ENCODE measurements around the gene IFFO2. TPM values are rescaled to one million over a fixed set of nuclear protein-coding genes. Genes with fewer than 3 reads are reported as not detected.

IFFO2 gene
- total and polyA plus RNA-seq, 2 of the 13 experiments (the other 11 are each of a cell fraction or from before 2014, with no cell fraction given): 7.3 to 16.7 TPM

DNA sequence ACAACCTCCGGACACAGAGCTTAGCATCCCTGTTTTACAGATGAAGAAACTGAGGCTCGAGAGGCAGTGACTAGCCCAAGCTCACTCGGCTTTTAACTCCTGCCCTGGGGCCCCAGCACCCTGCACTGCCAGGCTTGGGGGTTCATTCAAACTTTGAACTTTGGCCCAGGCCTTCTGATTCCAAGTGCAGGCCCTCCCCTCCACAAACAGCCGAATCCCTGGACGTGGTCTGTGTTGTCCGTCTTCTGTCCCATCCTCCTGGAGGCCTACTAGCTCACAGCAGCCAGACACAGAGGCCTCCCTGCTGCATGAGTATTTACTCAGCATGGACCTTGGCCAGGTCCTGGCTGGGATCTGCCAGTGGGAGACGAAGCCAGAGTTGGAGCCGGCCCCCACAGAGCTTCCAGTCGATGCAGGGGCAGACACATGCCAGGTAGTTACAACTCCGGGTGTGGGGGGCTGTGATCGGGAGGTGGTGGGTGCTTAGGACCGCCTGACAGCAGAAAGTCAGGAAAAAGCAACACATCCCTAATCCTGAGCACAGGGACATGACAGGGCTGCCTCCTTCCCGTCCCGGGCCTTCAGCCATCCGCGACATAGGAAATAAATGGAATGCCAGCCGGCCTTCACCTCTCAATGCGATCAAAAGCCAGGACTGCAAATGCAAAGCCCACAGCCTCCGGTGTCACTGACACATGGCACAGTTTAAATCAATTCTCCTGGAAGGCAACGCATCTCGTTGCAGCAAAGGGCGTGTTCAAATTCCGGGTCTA lies 7.4 kb downstream of the IFFO2 start (continued):
- TF ChIP-seq ZNF484 (CRISPR knock-in tag; IDR thresholded peaks at IDR 0.05; ENCODE audit: borderline replicate concordance, low read depth): no peak
- no peak for TF ChIP-seq ZNF496 (CRISPR knock-in tag; IDR thresholded peaks at IDR 0.05; ENCODE audit: insufficient replicate concordance)
- no peak for TF ChIP-seq ZNF329 (CRISPR knock-in tag; IDR thresholded peaks at IDR 0.05; ENCODE audit: low read depth)
- TF ChIP-seq POGZ (CRISPR knock-in tag; IDR thresholded peaks at IDR 0.05): peak; percentile 67
- peak; percentile 60; the same call in 1 of the 2 replicates for TF ChIP-seq ZNF296 (CRISPR knock-in tag; conservative IDR thresholded peaks at IDR 0.05)
- TF ChIP-seq PLRG1 (conservative IDR thresholded peaks at IDR 0.05): no peak
- peak; percentile 81; the same call in 1 of the 2 replicates for TF ChIP-seq ZNF224 (CRISPR knock-in tag; IDR thresholded peaks at IDR 0.05)
- TF ChIP-seq, protein P1, sequence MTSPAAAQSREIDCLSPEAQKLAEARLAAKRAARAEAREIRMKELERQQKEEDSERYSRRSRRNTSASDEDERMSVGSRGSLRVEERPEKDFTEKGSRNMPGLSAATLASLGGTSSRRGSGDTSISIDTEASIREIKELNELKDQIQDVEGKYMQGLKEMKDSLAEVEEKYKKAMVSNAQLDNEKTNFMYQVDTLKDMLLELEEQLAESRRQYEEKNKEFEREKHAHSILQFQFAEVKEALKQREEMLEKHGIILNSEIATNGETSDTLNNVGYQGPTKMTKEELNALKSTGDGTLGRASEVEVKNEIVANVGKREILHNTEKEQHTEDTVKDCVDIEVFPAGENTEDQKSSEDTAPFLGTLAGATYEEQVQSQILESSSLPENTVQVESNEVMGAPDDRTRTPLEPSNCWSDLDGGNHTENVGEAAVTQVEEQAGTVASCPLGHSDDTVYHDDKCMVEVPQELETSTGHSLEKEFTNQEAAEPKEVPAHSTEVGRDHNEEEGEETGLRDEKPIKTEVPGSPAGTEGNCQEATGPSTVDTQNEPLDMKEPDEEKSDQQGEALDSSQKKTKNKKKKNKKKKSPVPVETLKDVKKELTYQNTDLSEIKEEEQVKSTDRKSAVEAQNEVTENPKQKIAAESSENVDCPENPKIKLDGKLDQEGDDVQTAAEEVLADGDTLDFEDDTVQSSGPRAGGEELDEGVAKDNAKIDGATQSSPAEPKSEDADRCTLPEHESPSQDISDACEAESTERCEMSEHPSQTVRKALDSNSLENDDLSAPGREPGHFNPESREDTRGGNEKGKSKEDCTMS (CRISPR knock-in tag; conservative IDR thresholded peaks at IDR 0.05): no peak
- TF ChIP-seq, protein P2, sequence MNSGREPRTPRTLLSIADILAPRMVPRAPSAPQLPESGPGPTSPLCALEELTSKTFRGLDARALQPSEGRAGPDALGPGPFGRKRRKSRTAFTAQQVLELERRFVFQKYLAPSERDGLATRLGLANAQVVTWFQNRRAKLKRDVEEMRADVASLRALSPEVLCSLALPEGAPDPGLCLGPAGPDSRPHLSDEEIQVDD (CRISPR knock-in tag; IDR thresholded peaks at IDR 0.05; ENCODE audit: borderline replicate concordance): no peak
- TF ChIP-seq ASH2L (IDR thresholded peaks at IDR 0.05; ENCODE audit: insufficient read length, low read depth, low read length): peak; percentile 94
- peak; percentile 63; the same call in 1 of the 2 replicates for TF ChIP-seq BCL6 (CRISPR knock-in tag; IDR thresholded peaks at IDR 0.05)
- peak; percentile 95 for TF ChIP-seq MEIS1 (CRISPR knock-in tag; IDR thresholded peaks at IDR 0.05; ENCODE audit: borderline replicate concordance)
- TF ChIP-seq GABPB1 (CRISPR knock-in tag; IDR thresholded peaks at IDR 0.05): no peak; the same call in 1 of the 2 replicates
- TF ChIP-seq, protein P3, sequence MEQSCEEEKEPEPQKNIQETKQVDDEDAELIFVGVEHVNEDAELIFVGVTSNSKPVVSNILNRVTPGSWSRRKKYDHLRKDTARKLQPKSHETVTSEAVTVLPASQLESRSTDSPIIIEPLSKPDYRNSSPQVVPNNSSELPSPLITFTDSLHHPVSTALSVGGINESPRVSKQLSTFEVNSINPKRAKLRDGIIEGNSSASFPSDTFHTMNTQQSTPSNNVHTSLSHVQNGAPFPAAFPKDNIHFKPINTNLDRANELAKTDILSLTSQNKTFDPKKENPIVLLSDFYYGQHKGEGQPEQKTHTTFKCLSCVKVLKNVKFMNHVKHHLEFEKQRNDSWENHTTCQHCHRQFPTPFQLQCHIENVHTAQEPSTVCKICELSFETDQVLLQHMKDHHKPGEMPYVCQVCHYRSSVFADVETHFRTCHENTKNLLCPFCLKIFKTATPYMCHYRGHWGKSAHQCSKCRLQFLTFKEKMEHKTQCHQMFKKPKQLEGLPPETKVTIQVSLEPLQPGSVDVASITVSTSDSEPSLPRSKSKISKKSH (CRISPR knock-in tag; IDR thresholded peaks at IDR 0.05; ENCODE audit: borderline replicate concordance): peak; percentile 65; the same call in 1 of the 2 replicates
- TF ChIP-seq ZNF780A (CRISPR knock-in tag; IDR thresholded peaks at IDR 0.05): peak; percentile 89
- TF ChIP-seq, protein P4, sequence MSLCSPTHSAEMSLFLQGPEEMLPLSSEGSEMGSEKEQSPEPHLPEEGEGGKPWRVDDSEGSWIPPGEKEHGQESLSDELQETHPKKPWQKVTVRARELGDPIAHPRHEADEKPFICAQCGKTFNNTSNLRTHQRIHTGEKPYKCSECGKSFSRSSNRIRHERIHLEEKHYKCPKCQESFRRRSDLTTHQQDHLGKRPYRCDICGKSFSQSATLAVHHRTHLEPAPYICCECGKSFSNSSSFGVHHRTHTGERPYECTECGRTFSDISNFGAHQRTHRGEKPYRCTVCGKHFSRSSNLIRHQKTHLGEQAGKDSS (CRISPR knock-in tag; IDR thresholded peaks at IDR 0.05; ENCODE audit: borderline replicate concordance, low read depth): peak; percentile 65; the same call in 1 of the 2 replicates
- peak; percentile 72; the same call in 1 of the 2 replicates for TF ChIP-seq ZNF816 (CRISPR knock-in tag; IDR thresholded peaks at IDR 0.05; ENCODE audit: borderline replicate concordance)
- TF ChIP-seq, protein P5, sequence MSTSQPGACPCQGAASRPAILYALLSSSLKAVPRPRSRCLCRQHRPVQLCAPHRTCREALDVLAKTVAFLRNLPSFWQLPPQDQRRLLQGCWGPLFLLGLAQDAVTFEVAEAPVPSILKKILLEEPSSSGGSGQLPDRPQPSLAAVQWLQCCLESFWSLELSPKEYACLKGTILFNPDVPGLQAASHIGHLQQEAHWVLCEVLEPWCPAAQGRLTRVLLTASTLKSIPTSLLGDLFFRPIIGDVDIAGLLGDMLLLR (CRISPR knock-in tag; IDR thresholded peaks at IDR 0.05): peak; percentile 55; the same call in 1 of the 2 replicates
- TF ChIP-seq, protein P6, sequence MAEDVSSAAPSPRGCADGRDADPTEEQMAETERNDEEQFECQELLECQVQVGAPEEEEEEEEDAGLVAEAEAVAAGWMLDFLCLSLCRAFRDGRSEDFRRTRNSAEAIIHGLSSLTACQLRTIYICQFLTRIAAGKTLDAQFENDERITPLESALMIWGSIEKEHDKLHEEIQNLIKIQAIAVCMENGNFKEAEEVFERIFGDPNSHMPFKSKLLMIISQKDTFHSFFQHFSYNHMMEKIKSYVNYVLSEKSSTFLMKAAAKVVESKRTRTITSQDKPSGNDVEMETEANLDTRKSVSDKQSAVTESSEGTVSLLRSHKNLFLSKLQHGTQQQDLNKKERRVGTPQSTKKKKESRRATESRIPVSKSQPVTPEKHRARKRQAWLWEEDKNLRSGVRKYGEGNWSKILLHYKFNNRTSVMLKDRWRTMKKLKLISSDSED (CRISPR knock-in tag; IDR thresholded peaks at IDR 0.05): no peak
- TF ChIP-seq ZNF563 (CRISPR knock-in tag; IDR thresholded peaks at IDR 0.05): peak; percentile 85; the same call in 1 of the 2 replicates
